Panc1 (cell line): Measurements from ENCODE around the gene SCN9A.

ENCODE experiments used
- POLR2AphosphoS5 ChIP-seq: IDR thresholded peaks from 2 replicates; pipeline ENCODE4 v1.6.1; 2012; ENCODE audit warnings: mild to moderate bottlenecking, low read depth, low read length, moderate library complexity
- TF ChIP-seq, protein P1 (sequence below): fragments of 450-650 bp; IDR thresholded peaks from 2 replicates; pipeline ENCODE4 v1.5.1; 2017; ENCODE audit warnings: mild to moderate bottlenecking

DNA sequence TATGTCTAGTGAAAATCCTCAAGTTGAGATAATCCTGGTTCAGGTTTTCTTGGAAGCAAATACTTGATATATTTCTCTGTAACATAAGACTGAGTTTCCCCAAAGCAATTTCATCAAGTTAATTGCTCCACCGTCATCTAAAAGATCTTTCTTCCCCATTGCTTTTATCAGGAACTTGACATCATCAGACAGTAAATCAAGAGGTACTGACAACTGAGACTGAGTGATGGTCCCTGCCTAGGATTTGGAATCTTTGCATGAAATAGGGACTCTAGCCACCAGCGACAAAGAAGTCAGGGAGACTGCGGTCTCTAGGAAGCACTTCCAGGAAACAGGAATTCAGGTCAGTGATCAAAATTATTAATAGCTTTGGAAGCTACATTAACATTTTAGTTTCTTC lies 204.5 kb downstream of the SCN9A start:
- TF ChIP-seq POLR2AphosphoS5: no peak
- TF ChIP-seq, protein P1, sequence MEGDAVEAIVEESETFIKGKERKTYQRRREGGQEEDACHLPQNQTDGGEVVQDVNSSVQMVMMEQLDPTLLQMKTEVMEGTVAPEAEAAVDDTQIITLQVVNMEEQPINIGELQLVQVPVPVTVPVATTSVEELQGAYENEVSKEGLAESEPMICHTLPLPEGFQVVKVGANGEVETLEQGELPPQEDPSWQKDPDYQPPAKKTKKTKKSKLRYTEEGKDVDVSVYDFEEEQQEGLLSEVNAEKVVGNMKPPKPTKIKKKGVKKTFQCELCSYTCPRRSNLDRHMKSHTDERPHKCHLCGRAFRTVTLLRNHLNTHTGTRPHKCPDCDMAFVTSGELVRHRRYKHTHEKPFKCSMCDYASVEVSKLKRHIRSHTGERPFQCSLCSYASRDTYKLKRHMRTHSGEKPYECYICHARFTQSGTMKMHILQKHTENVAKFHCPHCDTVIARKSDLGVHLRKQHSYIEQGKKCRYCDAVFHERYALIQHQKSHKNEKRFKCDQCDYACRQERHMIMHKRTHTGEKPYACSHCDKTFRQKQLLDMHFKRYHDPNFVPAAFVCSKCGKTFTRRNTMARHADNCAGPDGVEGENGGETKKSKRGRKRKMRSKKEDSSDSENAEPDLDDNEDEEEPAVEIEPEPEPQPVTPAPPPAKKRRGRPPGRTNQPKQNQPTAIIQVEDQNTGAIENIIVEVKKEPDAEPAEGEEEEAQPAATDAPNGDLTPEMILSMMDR: no peak
